Rectal smooth muscle tissue (tissue), 1 donor: Measurements from ENCODE around the gene TBC1D22A.

Source experiments
- H3K27ac ChIP-seq: one replicate; pipeline ENCODE4 v1.7.0; 2013; ENCODE audit warnings: low read depth, low read length, inconsistent platforms
- H3K27me3 ChIP-seq: one replicate; pipeline ENCODE4 v1.7.0; 2013; ENCODE audit warnings: low read length; ENCODE audit not compliant: control insufficient read depth, insufficient read depth
- H3K36me3 ChIP-seq: one replicate; pipeline ENCODE4 v1.7.0; 2013; ENCODE audit warnings: low read length; ENCODE audit not compliant: control insufficient read depth, insufficient read depth
- H3K4me1 ChIP-seq: one replicate; pipeline ENCODE4 v1.7.0; 2013; ENCODE audit warnings: low read length; ENCODE audit not compliant: control insufficient read depth, insufficient read depth
- H3K4me3 ChIP-seq: one replicate; pipeline ENCODE4 v1.7.0; 2013; ENCODE audit warnings: low read length
- H3K9ac ChIP-seq: one replicate; pipeline ENCODE4 v1.7.0; 2013; ENCODE audit warnings: low read length

The TBC1D22A gene

GRCh38 chr22:46803936-46804335 is 41.5 kb downstream of the TBC1D22A start:
- H3K4me3 ChIP-seq, result no peak overlapping the region
- H3K27me3 ChIP-seq, result no peaks in the 10 kb centered on the region
- no peak overlapping the region for H3K27ac ChIP-seq
- H3K9ac ChIP-seq, result no peak overlapping the region
- no peaks in the 10 kb centered on the region for H3K4me1 ChIP-seq
- H3K36me3 ChIP-seq, result peaks cover 10% of the 10 kb centered on the region

GRCh38 chr22:46806794-46807193 is 44.3 kb downstream of the TBC1D22A start:
- H3K4me1 ChIP-seq, result no peaks in the 10 kb centered on the region
- no peaks in the 10 kb centered on the region for H3K27me3 ChIP-seq
- peaks cover 3% of the 10 kb centered on the region for H3K36me3 ChIP-seq
- no peak overlapping the region for H3K27ac ChIP-seq
- H3K4me3 ChIP-seq, result no peak overlapping the region
- no peak overlapping the region for H3K9ac ChIP-seq

- H3K4me1 ChIP-seq, result no peaks in the 10 kb centered on the region
- H3K27ac ChIP-seq, result no peak overlapping the region
- H3K27me3 ChIP-seq, result no peaks in the 10 kb centered on the region
- H3K9ac ChIP-seq, result no peak overlapping the region
- peaks cover 5% of the 10 kb centered on the region for H3K36me3 ChIP-seq
- no peak overlapping the region for H3K4me3 ChIP-seq
Observed at GRCh38 chr22:46807458-46807857, 45.0 kb downstream of the TBC1D22A start.

GRCh38 chr22:46809153-46809885 is 46.9 kb downstream of the TBC1D22A start:
- Histone ChIP-seq H3K36me3 (peaks cover 5% of the 10 kb centered on the region), H3K9ac (no peak overlapping the region), H3K4me3 (no peak overlapping the region), H3K4me1 (no peaks in the 10 kb centered on the region), H3K27ac (no peak overlapping the region), H3K27me3 (no peaks in the 10 kb centered on the region)

- Histone ChIP-seq H3K4me1 (peaks cover 2% of the 10 kb centered on the region), H3K36me3 (peaks cover 5% of the 10 kb centered on the region), H3K27ac (no peak overlapping the region), H3K4me3 (no peak overlapping the region), H3K27me3 (no peaks in the 10 kb centered on the region), H3K9ac (no peak overlapping the region)
Observed at GRCh38 chr22:46810856-46811786, 48.7 kb downstream of the TBC1D22A start.

GRCh38 chr22:46812034-46812605 is 49.7 kb downstream of the TBC1D22A start:
- Histone ChIP-seq H3K4me1 (peaks cover 2% of the 10 kb centered on the region), H3K27ac (no peak overlapping the region), H3K9ac (no peak overlapping the region), H3K4me3 (no peak overlapping the region), H3K27me3 (no peaks in the 10 kb centered on the region), H3K36me3 (peaks cover 5% of the 10 kb centered on the region)

GRCh38 chr22:46812788-46813187 is 50.3 kb downstream of the TBC1D22A start:
- H3K9ac ChIP-seq, result no peak overlapping the region
- H3K36me3 ChIP-seq, result peaks cover 5% of the 10 kb centered on the region
- no peak overlapping the region for H3K4me3 ChIP-seq
- peaks cover 2% of the 10 kb centered on the region for H3K4me1 ChIP-seq
- no peak overlapping the region for H3K27ac ChIP-seq
- H3K27me3 ChIP-seq, result no peaks in the 10 kb centered on the region

GRCh38 chr22:46813816-46814597 is 51.6 kb downstream of the TBC1D22A start:
- Histone ChIP-seq H3K27ac (no peak overlapping the region), H3K27me3 (no peaks in the 10 kb centered on the region), H3K4me3 (no peak overlapping the region), H3K9ac (no peak overlapping the region), H3K36me3 (peaks cover 5% of the 10 kb centered on the region), H3K4me1 (peaks cover 2% of the 10 kb centered on the region)

- no peak overlapping the region for H3K4me3 ChIP-seq
- peaks cover 3% of the 10 kb centered on the region for H3K36me3 ChIP-seq
- H3K4me1 ChIP-seq, result peaks cover 2% of the 10 kb centered on the region
- H3K27me3 ChIP-seq, result no peaks in the 10 kb centered on the region
- H3K27ac ChIP-seq, result no peak overlapping the region
- H3K9ac ChIP-seq, result no peak overlapping the region
Observed at GRCh38 chr22:46815132-46815531, 52.7 kb downstream of the TBC1D22A start.

GRCh38 chr22:46815559-46815895 is 53.1 kb downstream of the TBC1D22A start:
- no peak overlapping the region for H3K4me3 ChIP-seq
- H3K36me3 ChIP-seq, result peaks cover 3% of the 10 kb centered on the region
- H3K4me1 ChIP-seq, result peaks cover 2% of the 10 kb centered on the region
- H3K9ac ChIP-seq, result no peak overlapping the region
- no peaks in the 10 kb centered on the region for H3K27me3 ChIP-seq
- H3K27ac ChIP-seq, result no peak overlapping the region

GRCh38 chr22:46815896-46816731 is 53.7 kb downstream of the TBC1D22A start:
- Histone ChIP-seq H3K27ac (no peak overlapping the region), H3K9ac (no peak overlapping the region), H3K27me3 (no peaks in the 10 kb centered on the region), H3K4me3 (no peak overlapping the region), H3K36me3 (peaks cover 3% of the 10 kb centered on the region), H3K4me1 (peaks cover 2% of the 10 kb centered on the region)
